ENCODE measurements around the gene SNX5. TPM values are rescaled to one million over a fixed set of nuclear protein-coding genes. Genes with fewer than 3 reads are reported as not detected.
A peak's percentile ranks its signal among the peaks of the same experiment; 100 is the strongest.

Gene SNX5
- total and polyA plus RNA-seq, 2 of the 13 experiments (the other 11 are each of a cell fraction or from before 2014, with no cell fraction given) = 664 to 1,040 TPM

- TF ChIP-seq STAT6 (CRISPR knock-in tag; IDR thresholded peaks at IDR 0.05; ENCODE audit: borderline replicate concordance) (no peak), HDAC6 (IDR thresholded peaks at IDR 0.05; ENCODE audit: low read depth, low read length) (no peak), ZNF383 (CRISPR knock-in tag; IDR thresholded peaks at IDR 0.05; ENCODE audit: borderline replicate concordance) (no peak), ZBTB46 (CRISPR knock-in tag; IDR thresholded peaks at IDR 0.05; ENCODE audit: borderline replicate concordance) (no peak), ZNF570 (CRISPR knock-in tag; IDR thresholded peaks at IDR 0.05; ENCODE audit: borderline replicate concordance) (no peak), HOXA7 (CRISPR knock-in tag; IDR thresholded peaks at IDR 0.05) (no peak), ZNF777 (CRISPR knock-in tag; IDR thresholded peaks at IDR 0.05) (no peak), IRF1 (CRISPR knock-in tag; IDR thresholded peaks at IDR 0.05; ENCODE audit: low read depth) (no peak), ZSCAN20 (CRISPR knock-in tag; IDR thresholded peaks at IDR 0.05; ENCODE audit: borderline replicate concordance) (no peak), CENPT (CRISPR knock-in tag; IDR thresholded peaks at IDR 0.05; ENCODE audit: low read depth) (no peak), ZNF652 (CRISPR knock-in tag; IDR thresholded peaks at IDR 0.05; ENCODE audit: borderline replicate concordance, low read depth) (no peak), SRSF9 (IDR thresholded peaks at IDR 0.05; ENCODE audit: borderline replicate concordance, insufficient read depth, low read depth, low read length, poor library complexity, severe bottlenecking) (no peak), RARG (CRISPR knock-in tag; IDR thresholded peaks at IDR 0.05; ENCODE audit: low read depth) (no peak), ERF (CRISPR knock-in tag; IDR thresholded peaks at IDR 0.05) (peak; percentile 47; the same call in 1 of the 2 replicates), IRX3 (CRISPR knock-in tag; IDR thresholded peaks at IDR 0.05; ENCODE audit: borderline replicate concordance, low read depth) (no peak), ZSCAN12 (CRISPR knock-in tag; IDR thresholded peaks at IDR 0.05) (no peak), FOXK1 (CRISPR knock-in tag; IDR thresholded peaks at IDR 0.05; ENCODE audit: borderline replicate concordance, low read depth) (peak; percentile 51; the same call in 1 of the 2 replicates), ZNF746 (CRISPR knock-in tag; IDR thresholded peaks at IDR 0.05) (no peak), ZNF564 (CRISPR knock-in tag; IDR thresholded peaks at IDR 0.05) (no peak), ATF4 (CRISPR knock-in tag; IDR thresholded peaks at IDR 0.05) (no peak), PLSCR1 (CRISPR knock-in tag; IDR thresholded peaks at IDR 0.05; ENCODE audit: borderline replicate concordance) (no peak)
These were observed 50.6 kb downstream of the SNX5 start (continued) for GRCh38 chr20:17917832-17918618.
